T-helper 2 cell treated with Interferon-gamma antibody and Interleukin-4, amounts not matched to agents 100 ng/mL and 5 ng/mL, for 36 hours (primary cell): ENCODE data around the gene ZNF227. TPM values are rescaled to one million over a fixed set of nuclear protein-coding genes. Genes with fewer than 3 reads are reported as not detected.
"Not testable (repeated sequence)": the region's sequence is repeated elsewhere in the genome, so short reads cannot be mapped to it uniquely, and the experiment has no call there.

Source experiments
- intact Hi-C: fragments of 100-400 bp; cut with micrococcal nuclease; formaldehyde crosslinking; loops from one replicate; pipeline ENCODE4 v1.15.1; 2023
- total RNA-seq: library from RNA; stranded (reverse); gene quantifications from 2 replicates; pipeline ENCODE4 v1.2.3, GENCODE V29; 2022

Gene ZNF227
- total RNA-seq, 1 donor from 2014 or later, result 26.3 TPM

- intact Hi-C loops, result no loop called here
Observed at GRCh38 chr19:44232867-44233266, 20.5 kb downstream of the ZNF227 start.

- intact Hi-C loops, result no loop called here
Observed at GRCh38 chr19:44236384-44236783, 24.1 kb downstream of the ZNF227 start.

GRCh38 chr19:44252332-44252731 lies 40.0 kb downstream of the ZNF227 start:
- intact Hi-C loops, result not testable (repeated sequence)

GRCh38 chr19:44253392-44253791 lies 41.1 kb downstream of the ZNF227 start:
- intact Hi-C loops, result not testable (repeated sequence)

GRCh38 chr19:44254496-44254895 lies 42.2 kb downstream of the ZNF227 start:
- intact Hi-C loops, result no loop called here

GRCh38 chr19:44255705-44256411 lies 43.5 kb downstream of the ZNF227 start:
- intact Hi-C loops, result no loop called here

- intact Hi-C loops, result no loop called here
Observed at GRCh38 chr19:44258136-44258535, 45.8 kb downstream of the ZNF227 start.

- intact Hi-C loops, result no loop called here
Observed at GRCh38 chr19:44258835-44259413, 46.6 kb downstream of the ZNF227 start.

GRCh38 chr19:44260343-44260681 lies 48.0 kb downstream of the ZNF227 start:
- intact Hi-C loops, result no loop called here

GRCh38 chr19:44260695-44261446 lies 48.5 kb downstream of the ZNF227 start:
- intact Hi-C loops, result no loop called here

- intact Hi-C loops, result no loop called here
Observed at GRCh38 chr19:44277331-44277730, 65.0 kb downstream of the ZNF227 start.

GRCh38 chr19:44278181-44278690 lies 65.9 kb downstream of the ZNF227 start:
- intact Hi-C loops, result no loop called here

- intact Hi-C loops, result no loop called here
Observed at GRCh38 chr19:44280916-44281315, 68.6 kb downstream of the ZNF227 start.

- intact Hi-C loops, result no loop called here
Observed at GRCh38 chr19:44282846-44283245, 70.5 kb downstream of the ZNF227 start.

- intact Hi-C loops, result no loop called here
Observed at GRCh38 chr19:44284968-44285367, 72.6 kb downstream of the ZNF227 start.

Other genes starting within 250 kb of the ZNF227 start
- gene ZNF155, start 228.3 kb upstream of the ZNF227 start, total RNA-seq, result 6.2 and 6.8 TPM in 2 replicates
- gene ZNF230, start 209.6 kb upstream of the ZNF227 start, total RNA-seq, result 3.7 and 5.5 TPM in 2 replicates
- 2.0 and 2.7 TPM in 2 replicates for gene ZNF222, start 187.2 kb upstream of the ZNF227 start, total RNA-seq
- 0.25 and 0.27 TPM in 2 replicates for gene ZNF223, start 160.5 kb upstream of the ZNF227 start, total RNA-seq
- gene ZNF284, start 140.4 kb upstream of the ZNF227 start, total RNA-seq, result 1.4 and 2.0 TPM in 2 replicates
- gene ZNF224, start 118.2 kb upstream of the ZNF227 start, total RNA-seq, result 31.4 and 33.8 TPM in 2 replicates
- gene ZNF225, start 99.1 kb upstream of the ZNF227 start, total RNA-seq, result 4.3 and 5.4 TPM in 2 replicates
- 11.1 and 12.6 TPM in 2 replicates for gene ZNF234, start 71.0 kb upstream of the ZNF227 start, total RNA-seq
- 13.7 and 14.2 TPM in 2 replicates for gene ZNF226, start 47.4 kb upstream of the ZNF227 start, total RNA-seq
- gene ZNF233, start 47.4 kb downstream of the ZNF227 start, total RNA-seq, result 0.41 TPM in 1 of 2 replicates, not detected in the other
- gene ZNF235, start 92.5 kb downstream of the ZNF227 start, total RNA-seq, result 4.2 and 5.3 TPM in 2 replicates
- not detected in 2 replicates for gene ZNF112, start 144.1 kb downstream of the ZNF227 start, total RNA-seq
- 0.18 and 0.32 TPM in 2 replicates for gene ZNF285, start 189.1 kb downstream of the ZNF227 start, total RNA-seq
- 0.07 and 0.57 TPM in 2 replicates for gene ZNF229, start 235.9 kb downstream of the ZNF227 start, total RNA-seq